ENCODE results near the gene INPPL1.

INPPL1 gene

GRCh38 chr11:72249961-72250360, 25.4 kb downstream of the INPPL1 start:
- DNase-seq (ENCODE audit: low spot score), result no peak
- POLR2A ChIA-PET (ENCODE audit: low non-redundant PET), result no interaction called here
- no peak for TF ChIP-seq CTCF (conservative IDR thresholded peaks at IDR 0.05; ENCODE audit: low read depth)
- CTCF ChIA-PET, result interaction anchor here (0.6 to 1.4 kb wide), 2 partner anchors 9 to 225 kb away, joined by 3 read pairs; no protein-coding TSS in a partner anchor
- H3K27ac ChIP-seq, result no peak overlapping the region

- TF ChIP-seq CTCF (conservative IDR thresholded peaks at IDR 0.05; ENCODE audit: low read depth), result no peak
- ChIA-PET CTCF (interaction anchor here (1.4 kb wide), 1 partner anchor 226 kb away, joined by 3 read pairs; no protein-coding TSS in a partner anchor), POLR2A (ENCODE audit: low non-redundant PET) (no interaction called here)
- DNase-seq (ENCODE audit: low spot score), result no peak
- no peak overlapping the region for H3K27ac ChIP-seq
Observed at GRCh38 chr11:72250661-72251464, 26.3 kb downstream of the INPPL1 start.

GRCh38 chr11:72251614-72252013, 27.0 kb downstream of the INPPL1 start:
- ChIA-PET CTCF (interaction anchor here (0.6 kb wide), 1 partner anchor 68 kb away, joined by 4 read pairs; no protein-coding TSS in a partner anchor), POLR2A (ENCODE audit: low non-redundant PET) (no interaction called here)
- no peak for DNase-seq (ENCODE audit: low spot score)
- no peak for TF ChIP-seq CTCF (conservative IDR thresholded peaks at IDR 0.05; ENCODE audit: low read depth)
- no peak overlapping the region for H3K27ac ChIP-seq

GRCh38 chr11:72253392-72253791, 28.8 kb downstream of the INPPL1 start:
- H3K27ac ChIP-seq, result no peak overlapping the region
- TF ChIP-seq CTCF (conservative IDR thresholded peaks at IDR 0.05; ENCODE audit: low read depth), result no peak
- ChIA-PET POLR2A (ENCODE audit: low non-redundant PET) (no interaction called here), CTCF (no interaction called here)
- DNase-seq (ENCODE audit: low spot score), result no peak

- TF ChIP-seq CTCF (conservative IDR thresholded peaks at IDR 0.05; ENCODE audit: low read depth), result no peak
- ChIA-PET POLR2A (ENCODE audit: low non-redundant PET) (no interaction called here), CTCF (interaction anchor here (0.6 kb wide), 3 partner anchors 36 to 482 kb away, joined by 3 to 4 read pairs (median 3); no protein-coding TSS in a partner anchor)
- no peak for DNase-seq (ENCODE audit: low spot score)
- no peak overlapping the region for H3K27ac ChIP-seq
Observed at GRCh38 chr11:72254299-72254993, 29.9 kb downstream of the INPPL1 start.

- no peak for DNase-seq (ENCODE audit: low spot score)
- ChIA-PET CTCF (interaction anchor here (0.7 kb wide), 1 partner anchor 190 kb away, joined by 3 read pairs; no protein-coding TSS in a partner anchor), POLR2A (ENCODE audit: low non-redundant PET) (no interaction called here)
- TF ChIP-seq CTCF (conservative IDR thresholded peaks at IDR 0.05; ENCODE audit: low read depth), result no peak
- H3K27ac ChIP-seq, result no peak overlapping the region
Observed at GRCh38 chr11:72257570-72257969, 33.0 kb downstream of the INPPL1 start.

Data from RWPE1 (cell line).